Measurements from ENCODE around the gene SPHK1.

The SPHK1 gene

GRCh38 chr17:76371656-76372628, 12.5 kb upstream of the SPHK1 start:
- H3K27ac ChIP-seq = peak overlapping the region; percentile 100
- TF ChIP-seq CTCF (IDR thresholded peaks at IDR 0.05; ENCODE audit: low read depth, low read length, missing control alignments) = no peak
- DNase-seq = peak; percentile 99
- H3K27me3 ChIP-seq (replicated peaks) = no peaks in the 10 kb centered on the region
- no peaks in the 10 kb centered on the region for H3K36me3 ChIP-seq (replicated peaks)
- no peak overlapping the region for H3K4me3 ChIP-seq (ENCODE audit: low read depth, low read length)
- in situ Hi-C loops (cut with HindIII; ENCODE audit: low pct_ligation_motif_present, low sequenced_read_pairs) = no loop called here

- Histone ChIP-seq H3K36me3 (replicated peaks) (no peaks in the 10 kb centered on the region), H3K27me3 (replicated peaks) (no peaks in the 10 kb centered on the region), H3K4me3 (ENCODE audit: low read depth, low read length) (no peak overlapping the region), H3K27ac (peak overlapping the region; percentile 43)
- no peak for TF ChIP-seq CTCF (IDR thresholded peaks at IDR 0.05; ENCODE audit: low read depth, low read length, missing control alignments)
- no peak for DNase-seq
- in situ Hi-C loops (cut with HindIII; ENCODE audit: low pct_ligation_motif_present, low sequenced_read_pairs) = no loop called here
Observed at GRCh38 chr17:76376318-76377133, 7.9 kb upstream of the SPHK1 start.

- DNase-seq = no peak
- TF ChIP-seq CTCF (IDR thresholded peaks at IDR 0.05; ENCODE audit: low read depth, low read length, missing control alignments) = no peak
- Histone ChIP-seq H3K27ac (no peak overlapping the region), H3K27me3 (replicated peaks) (no peaks in the 10 kb centered on the region), H3K4me3 (ENCODE audit: low read depth, low read length) (no peak overlapping the region), H3K36me3 (replicated peaks) (no peaks in the 10 kb centered on the region)
- in situ Hi-C loops (cut with HindIII; ENCODE audit: low pct_ligation_motif_present, low sequenced_read_pairs) = no loop called here
Observed at GRCh38 chr17:76378548-76379274, 5.7 kb upstream of the SPHK1 start.

GRCh38 chr17:76379275-76379641, 5.2 kb upstream of the SPHK1 start:
- H3K27me3 ChIP-seq (replicated peaks) = no peaks in the 10 kb centered on the region

More at GRCh38 chr17:76379275-76379641, 5.2 kb upstream of the SPHK1 start:
- Histone ChIP-seq H3K4me3 (ENCODE audit: low read depth, low read length) (no peak overlapping the region), H3K36me3 (replicated peaks) (no peaks in the 10 kb centered on the region), H3K27ac (no peak overlapping the region)
- in situ Hi-C loops (cut with HindIII; ENCODE audit: low pct_ligation_motif_present, low sequenced_read_pairs) = no loop called here
- no peak for TF ChIP-seq CTCF (IDR thresholded peaks at IDR 0.05; ENCODE audit: low read depth, low read length, missing control alignments)
- no peak for DNase-seq

All from brain microvascular endothelial cell (primary cell).